Gastrocnemius medialis (tissue), 4 donors: ENCODE measurements around the gene FBXO7. TPM values are rescaled to one million over a fixed set of nuclear protein-coding genes. Genes with fewer than 3 reads are reported as not detected.

Source experiments
- ATAC-seq, 2 donors: fragments of 150-250 bp; one replicate each; pipeline ENCODE4 v1.9.1; 2016
- DNase-seq, 2 donors: peaks; one replicate each; pipeline ENCODE4 v3.0.0-alpha.2; 2019
- H3K27ac ChIP-seq, 4 donors: fragments of 200-600 bp; sonication (generic); 1 replicate in 1 of 4; 2 replicates in 3 of 4; pipeline ENCODE4 v1.5.1; 2016 to 2018; ENCODE audit warnings: mild to moderate bottlenecking in 2 of 4, moderate library complexity in 1 of 4
- H3K27me3 ChIP-seq, 3 donors: fragments of 200-600 bp; sonication (generic) in 2 of 3; 1 replicate in 1 of 3; 2 replicates in 2 of 3; pipeline versions ENCODE4 v1.5.1 to v1.6.0; 2016 to 2019; ENCODE audit warnings: mild to moderate bottlenecking in 1 of 3, moderate library complexity in 1 of 3
- H3K36me3 ChIP-seq, 2 donors: fragments of 200-600 bp; sonication (generic) in 1 of 2; one replicate each; pipeline ENCODE4 v1.5.1; 2017 to 2018
- H3K4me1 ChIP-seq, 2 donors: fragments of 200-600 bp; sonication (generic) in 1 of 2; one replicate each; pipeline ENCODE4 v1.5.1; 2016 to 2017; ENCODE audit warnings: mild to moderate bottlenecking in 2 of 2
- H3K4me3 ChIP-seq, 4 donors: fragments of 200-600 bp; sonication (generic) in 3 of 4; 1 replicate in 1 of 4; 2 replicates in 3 of 4; pipeline ENCODE4 v1.5.1; 2016 to 2019; ENCODE audit warnings: mild to moderate bottlenecking in 2 of 4
- H3K9me3 ChIP-seq, 3 donors: fragments of 200-600 bp; sonication (generic) in 2 of 3; 1 replicate in 1 of 3; 2 replicates in 2 of 3; pipeline ENCODE4 v1.5.1; 2016 to 2019
- POLR2A ChIP-seq, 2 donors: fragments of 450-650 bp; IDR thresholded peaks; one replicate each; pipeline ENCODE4 v1.6.1; 2017; ENCODE audit warnings: antibody characterized with exemption in 2 of 2, mild to moderate bottlenecking in 2 of 2, moderate library complexity in 2 of 2
- in situ Hi-C, 4 donors: fragments of 200-750 bp; cut with MboI; loops; one replicate each; pipeline versions ENCODE4 v1.15.0 to v1.8.0; 2017; ENCODE audit warnings: low sequenced_read_pairs in 4 of 4
- intact Hi-C: fragments of 100-400 bp; cut with DNase I; formaldehyde crosslinking; loops from one replicate; pipeline ENCODE4 v1.15.1; 2023; ENCODE audit warnings: low total_unique reads
- total RNA-seq, 4 donors: library from RNA; depleted of rRNA; stranded (reverse); fragments of >200 nt; gene quantifications; one replicate each; pipeline versions ENCODE4 v1.1.0 to v1.2.3, GENCODE V29; 2016
- TF ChIP-seq, protein P1 (sequence below), 5 experiments: fragments of 450-650 bp in 3 of 5; fragments of 200-600 bp in 2 of 5; sonication (generic) in 2 of 5; IDR thresholded peaks in 4 of 5; conservative IDR thresholded peaks in 1 of 5; 1 replicate in 4 of 5; 2 replicates in 1 of 5; pipeline ENCODE4 v1.5.1; 2016 to 2019; ENCODE audit warnings: antibody characterized with exemption in 5 of 5, mild to moderate bottlenecking in 3 of 5, moderate library complexity in 3 of 5

Gene FBXO7
- total RNA-seq, 4 donors from 2014 or later: 30.6 to 40.7 (median 31.8) TPM

DNA sequence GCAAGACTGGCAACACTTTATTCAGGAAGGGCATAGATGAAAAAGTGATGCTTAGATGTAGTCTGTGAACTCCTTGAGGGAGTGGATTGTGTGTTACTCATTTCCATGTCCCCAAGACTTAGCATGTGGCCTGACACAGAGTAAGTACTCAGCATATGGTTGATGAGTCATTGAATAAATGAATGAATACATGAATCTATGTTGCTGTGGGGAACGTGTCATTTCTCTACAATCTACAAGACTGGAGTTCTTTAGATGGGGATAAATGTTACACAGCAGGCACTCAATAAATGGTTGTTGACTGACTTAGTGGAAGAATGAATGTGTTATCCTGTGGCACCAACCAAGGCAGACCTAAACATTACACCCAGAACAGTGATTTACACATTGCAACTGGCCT lies 28.3 kb upstream of the FBXO7 start:
- Histone ChIP-seq H3K9me3 (no peaks in the 10 kb centered on the region), H3K27ac (no peak overlapping the region), H3K4me3 (no peak overlapping the region), H3K4me1 (no peaks in the 10 kb centered on the region), H3K36me3 (no peaks in the 10 kb centered on the region), H3K27me3 (peaks cover 0 to 2% (median 0%) of the 10 kb centered on the region in 3 donors)
- DNase-seq (no peak), ATAC-seq (no peak)
- no peak for TF ChIP-seq POLR2A (IDR thresholded peaks at IDR 0.05)
- TF ChIP-seq, protein P1, sequence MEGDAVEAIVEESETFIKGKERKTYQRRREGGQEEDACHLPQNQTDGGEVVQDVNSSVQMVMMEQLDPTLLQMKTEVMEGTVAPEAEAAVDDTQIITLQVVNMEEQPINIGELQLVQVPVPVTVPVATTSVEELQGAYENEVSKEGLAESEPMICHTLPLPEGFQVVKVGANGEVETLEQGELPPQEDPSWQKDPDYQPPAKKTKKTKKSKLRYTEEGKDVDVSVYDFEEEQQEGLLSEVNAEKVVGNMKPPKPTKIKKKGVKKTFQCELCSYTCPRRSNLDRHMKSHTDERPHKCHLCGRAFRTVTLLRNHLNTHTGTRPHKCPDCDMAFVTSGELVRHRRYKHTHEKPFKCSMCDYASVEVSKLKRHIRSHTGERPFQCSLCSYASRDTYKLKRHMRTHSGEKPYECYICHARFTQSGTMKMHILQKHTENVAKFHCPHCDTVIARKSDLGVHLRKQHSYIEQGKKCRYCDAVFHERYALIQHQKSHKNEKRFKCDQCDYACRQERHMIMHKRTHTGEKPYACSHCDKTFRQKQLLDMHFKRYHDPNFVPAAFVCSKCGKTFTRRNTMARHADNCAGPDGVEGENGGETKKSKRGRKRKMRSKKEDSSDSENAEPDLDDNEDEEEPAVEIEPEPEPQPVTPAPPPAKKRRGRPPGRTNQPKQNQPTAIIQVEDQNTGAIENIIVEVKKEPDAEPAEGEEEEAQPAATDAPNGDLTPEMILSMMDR (IDR thresholded peaks at IDR 0.05 in 4 of 5, conservative IDR thresholded peaks at IDR 0.05 in 1 of 5): no peak
- in situ Hi-C loops (no loop called here), intact Hi-C loops (no loop called here)

DNA sequence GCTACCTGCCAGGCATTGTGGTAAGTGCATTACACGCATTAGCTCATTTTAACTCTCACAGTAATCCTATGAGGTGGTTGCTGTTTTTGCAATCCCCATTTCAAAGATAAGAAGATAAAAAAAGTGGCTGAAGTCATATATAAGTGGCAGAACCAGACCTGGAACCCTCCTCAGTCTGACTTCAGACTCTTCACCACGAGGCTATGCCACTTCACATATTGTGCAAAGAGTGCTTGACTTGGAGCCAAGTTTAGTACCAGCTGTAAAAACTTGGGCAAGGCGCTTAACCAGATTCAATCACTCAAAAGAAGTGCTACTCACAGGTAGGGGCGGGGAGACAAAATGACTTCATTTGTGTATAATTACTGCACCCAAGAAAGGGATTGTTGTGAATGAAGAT lies 25.6 kb upstream of the FBXO7 start:
- Histone ChIP-seq H3K4me1 (no peaks in the 10 kb centered on the region), H3K36me3 (no peaks in the 10 kb centered on the region), H3K4me3 (no peak overlapping the region), H3K27me3 (peaks cover 0 to 6% (median 0%) of the 10 kb centered on the region in 3 donors), H3K27ac (no peak overlapping the region), H3K9me3 (no peaks in the 10 kb centered on the region)
- ATAC-seq (no peak), DNase-seq (no peak)
- intact Hi-C loops (no loop called here), in situ Hi-C loops (no loop called here)
- TF ChIP-seq, protein P1 (IDR thresholded peaks at IDR 0.05 in 4 of 5, conservative IDR thresholded peaks at IDR 0.05 in 1 of 5): no peak
- TF ChIP-seq POLR2A (IDR thresholded peaks at IDR 0.05): no peak

DNA sequence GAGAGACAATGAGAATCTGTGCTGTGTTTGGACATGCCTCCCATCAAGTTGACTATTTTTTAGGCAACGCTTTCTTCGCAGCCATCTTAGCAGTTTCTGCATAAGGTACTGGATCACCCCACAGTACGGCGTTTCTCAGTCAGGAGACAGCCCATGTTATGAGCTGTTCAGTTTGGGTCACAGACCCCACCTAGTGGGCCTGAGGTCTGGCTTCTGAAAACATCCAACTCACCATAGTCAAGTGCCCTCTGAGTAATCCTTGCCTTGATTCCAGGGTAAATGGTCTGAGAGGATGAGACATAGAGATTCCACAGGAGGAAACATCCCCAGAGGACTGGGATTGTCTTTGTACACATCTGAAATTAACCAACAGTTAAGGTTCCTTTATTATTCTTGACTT lies 17.6 kb upstream of the FBXO7 start:
- no peaks in the 10 kb centered on the region for H3K9me3 ChIP-seq
- no peak for TF ChIP-seq POLR2A (IDR thresholded peaks at IDR 0.05)
- TF ChIP-seq, protein P1 (IDR thresholded peaks at IDR 0.05 in 4 of 5, conservative IDR thresholded peaks at IDR 0.05 in 1 of 5): no peak
- H3K4me1 ChIP-seq: no peaks in the 10 kb centered on the region
- H3K27ac ChIP-seq: no peak overlapping the region
- no peak for ATAC-seq
- no peak overlapping the region for H3K4me3 ChIP-seq
- H3K27me3 ChIP-seq: peaks cover 0 to 10% (median 7%) of the 10 kb centered on the region in 3 donors
- intact Hi-C loops: no loop called here
- H3K36me3 ChIP-seq: no peaks in the 10 kb centered on the region
- no peak for DNase-seq
- in situ Hi-C loops: loop anchor here in 3 of 4 donors (25.0 kb wide), 2 partner anchors 470 to 495 kb away; no protein-coding TSS in a partner anchor

DNA sequence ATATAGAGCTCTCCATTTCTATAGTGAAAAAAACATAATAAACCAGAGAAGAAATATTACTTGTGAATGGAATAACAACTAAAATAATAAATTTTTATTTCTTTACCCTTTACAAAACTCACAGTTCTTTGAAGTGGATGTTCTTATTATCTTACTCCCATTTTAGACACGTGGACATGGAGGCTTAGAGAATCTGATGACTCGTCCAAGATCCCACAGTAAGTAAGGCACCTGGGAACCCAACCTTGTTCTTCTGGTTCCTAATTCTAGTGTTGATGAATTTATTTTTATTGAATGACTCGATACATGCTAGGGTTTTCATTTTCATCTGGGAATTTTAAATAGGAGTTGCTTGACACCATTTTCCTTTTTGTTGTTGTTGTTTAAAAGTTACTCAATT lies 12.2 kb upstream of the FBXO7 start:
- intact Hi-C loops (no loop called here), in situ Hi-C loops (loop anchor here in 3 of 4 donors (25.0 kb wide), 2 partner anchors 475 to 500 kb away; no protein-coding TSS in a partner anchor)
- ATAC-seq: no peak
- Histone ChIP-seq H3K27ac (no peak overlapping the region), H3K9me3 (no peaks in the 10 kb centered on the region), H3K27me3 (peaks cover 7 to 13% (median 12%) of the 10 kb centered on the region in 3 donors), H3K36me3 (no peaks in the 10 kb centered on the region), H3K4me3 (no peak overlapping the region), H3K4me1 (no peaks in the 10 kb centered on the region)
- DNase-seq: no peak
- TF ChIP-seq, protein P1 (IDR thresholded peaks at IDR 0.05 in 4 of 5, conservative IDR thresholded peaks at IDR 0.05 in 1 of 5): no peak
- TF ChIP-seq POLR2A (IDR thresholded peaks at IDR 0.05): no peak

DNA sequence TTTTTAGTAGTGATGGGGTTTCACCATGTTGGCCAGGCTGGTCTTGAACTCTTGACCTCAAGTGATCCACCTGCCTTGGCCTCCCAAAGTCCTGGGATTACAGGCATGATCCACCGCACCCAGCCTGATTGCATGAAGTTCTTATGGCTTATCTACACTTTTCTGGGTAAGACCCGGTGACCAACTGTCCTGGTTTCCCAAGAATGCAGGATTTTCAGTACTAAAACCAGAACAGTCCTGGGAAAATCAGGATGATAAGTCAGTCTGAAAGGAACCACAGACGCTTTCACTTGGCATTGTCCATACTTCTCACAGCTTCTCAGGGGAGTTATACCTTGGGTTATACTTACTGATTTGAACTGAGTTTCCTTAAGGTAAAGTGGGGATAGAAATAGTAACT lies 8.9 kb upstream of the FBXO7 start:
- Histone ChIP-seq H3K4me3 (no peak overlapping the region), H3K9me3 (no peaks in the 10 kb centered on the region), H3K4me1 (no peaks in the 10 kb centered on the region), H3K27ac (no peak overlapping the region), H3K27me3 (peaks cover 7 to 19% (median 12%) of the 10 kb centered on the region in 3 donors), H3K36me3 (no peaks in the 10 kb centered on the region)
- ATAC-seq (no peak), DNase-seq (no peak)
- in situ Hi-C loops (loop anchor here in 3 of 4 donors (25.0 kb wide), 2 partner anchors 478 to 503 kb away; no protein-coding TSS in a partner anchor), intact Hi-C loops (no loop called here)
- TF ChIP-seq, protein P1 (IDR thresholded peaks at IDR 0.05 in 4 of 5, conservative IDR thresholded peaks at IDR 0.05 in 1 of 5): no peak
- no peak for TF ChIP-seq POLR2A (IDR thresholded peaks at IDR 0.05)
